Measurements from ENCODE around the gene TRPT1.

The TRPT1 gene

GRCh38 chr11:64206457-64207255 lies 19.3 kb downstream of the TRPT1 start, which contains the start of gene FERMT3:
TSS of gene FERMT3 (plus strand) at chr11:64206721. CDS start at chr11:64207365, 644 bp downstream.
- DNase-seq: no peak

GRCh38 chr11:64204464-64204989 lies 21.5 kb downstream of the TRPT1 start:
- peak; percentile 75 for DNase-seq

GRCh38 chr11:64204080-64204440 lies 21.9 kb downstream of the TRPT1 start:
- no peak for DNase-seq

GRCh38 chr11:64203421-64204079 lies 22.4 kb downstream of the TRPT1 start:
- DNase-seq: no peak

- DNase-seq: no peak
These were observed 23.0 kb downstream of the TRPT1 start for GRCh38 chr11:64202992-64203391.

GRCh38 chr11:64201543-64201942 lies 24.4 kb downstream of the TRPT1 start:
- DNase-seq: no peak

- DNase-seq: no peak
These were observed 27.5 kb downstream of the TRPT1 start for GRCh38 chr11:64198511-64198910.

GRCh38 chr11:64196626-64197025 lies 29.4 kb downstream of the TRPT1 start:
- DNase-seq: no peak

GRCh38 chr11:64192434-64192833 lies 33.6 kb downstream of the TRPT1 start:
- DNase-seq: no peak

GRCh38 chr11:64186492-64187165 lies 39.4 kb downstream of the TRPT1 start:
- peak; percentile 39 for DNase-seq

GRCh38 chr11:64185693-64186491 lies 40.1 kb downstream of the TRPT1 start, which contains the start of gene STIP1:
TSS of gene STIP1 (plus strand) at chr11:64186171. CDS start at chr11:64186262, 91 bp downstream.
- DNase-seq: peak; percentile 100

- no peak for DNase-seq
These were observed 40.8 kb downstream of the TRPT1 start for GRCh38 chr11:64185175-64185692.

GRCh38 chr11:64183890-64184289 lies 42.1 kb downstream of the TRPT1 start:
- no peak for DNase-seq

- peak; percentile 77 for DNase-seq
These were observed 44.2 kb downstream of the TRPT1 start for GRCh38 chr11:64181506-64182411.

GRCh38 chr11:64180891-64181290 lies 45.1 kb downstream of the TRPT1 start:
- peak; percentile 31 for DNase-seq

GRCh38 chr11:64178951-64179639 lies 46.9 kb downstream of the TRPT1 start:
- no peak for DNase-seq

- no peak for DNase-seq
These were observed 47.8 kb downstream of the TRPT1 start for GRCh38 chr11:64178203-64178602.

GRCh38 chr11:64176751-64177150 lies 49.2 kb downstream of the TRPT1 start:
- DNase-seq: no peak

Data from retina (tissue), 1 donor.